RPMI8226 (cell line): ENCODE measurements around the gene CR1L.
A peak's percentile ranks its signal among the peaks of the same experiment; 100 is the strongest.
"Not testable (repeated sequence)": the region's sequence is repeated elsewhere in the genome, so short reads cannot be mapped to it uniquely, and the experiment has no call there.

Experiments used
- DNase-seq: peaks from one replicate; pipeline ENCODE4 v3.0.0-alpha.2; 2015

Gene CR1L

GRCh38 chr1:207690551-207690950 lies 45.6 kb downstream of the CR1L start:
- DNase-seq: not testable (repeated sequence)

- DNase-seq: no peak
Measured at GRCh38 chr1:207691010-207691409, 46.1 kb downstream of the CR1L start.

GRCh38 chr1:207691841-207692240 lies 46.9 kb downstream of the CR1L start:
- no peak for DNase-seq

- DNase-seq: not testable (repeated sequence)
Measured at GRCh38 chr1:207692291-207692690, 47.4 kb downstream of the CR1L start.

- DNase-seq: no peak
Measured at GRCh38 chr1:207695891-207696290, 51.0 kb downstream of the CR1L start.

GRCh38 chr1:207698822-207699483 lies 54.0 kb downstream of the CR1L start:
- peak; percentile 72 for DNase-seq

GRCh38 chr1:207702317-207702716 lies 57.4 kb downstream of the CR1L start:
- DNase-seq: no peak

- no peak for DNase-seq
Measured at GRCh38 chr1:207703712-207704111, 58.8 kb downstream of the CR1L start.

GRCh38 chr1:207708004-207708403 lies 63.1 kb downstream of the CR1L start:
- DNase-seq: not testable (repeated sequence)

GRCh38 chr1:207711285-207711684 lies 66.4 kb downstream of the CR1L start:
- no peak for DNase-seq

GRCh38 chr1:207712701-207713100 lies 67.8 kb downstream of the CR1L start:
- not testable (repeated sequence) for DNase-seq

GRCh38 chr1:207713529-207713928 lies 68.6 kb downstream of the CR1L start:
- no peak for DNase-seq

- no peak for DNase-seq
Measured at GRCh38 chr1:207719234-207719633, 74.3 kb downstream of the CR1L start.

- not testable (repeated sequence) for DNase-seq
Measured at GRCh38 chr1:207728200-207728858, 83.4 kb downstream of the CR1L start.

- not testable (repeated sequence) for DNase-seq
Measured at GRCh38 chr1:207737503-207738157, 92.7 kb downstream of the CR1L start.

- not testable (repeated sequence) for DNase-seq
Measured at GRCh38 chr1:207738158-207738659, 93.3 kb downstream of the CR1L start.

GRCh38 chr1:207740207-207740606 lies 95.3 kb downstream of the CR1L start:
- no peak for DNase-seq

GRCh38 chr1:207742850-207743555 lies 98.1 kb downstream of the CR1L start:
- no peak for DNase-seq

- DNase-seq: no peak
Measured at GRCh38 chr1:207744000-207744534, 99.1 kb downstream of the CR1L start.

- no peak for DNase-seq
Measured at GRCh38 chr1:207745285-207745684, 100.4 kb downstream of the CR1L start.

GRCh38 chr1:207745839-207746767 lies 101.2 kb downstream of the CR1L start:
- no peak for DNase-seq
